Testis (tissue), 3 donors: ENCODE measurements around the gene CDK4. TPM values are rescaled to one million over a fixed set of nuclear protein-coding genes. Genes with fewer than 3 reads are reported as not detected.
"Not testable (repeated sequence)": the region's sequence is repeated elsewhere in the genome, so short reads cannot be mapped to it uniquely, and the experiment has no call there.

ENCODE experiments used
- DNase-seq: peaks from one replicate; pipeline ENCODE4 v3.0.0-alpha.2; 2019
- H3K27ac ChIP-seq, 2 donors: fragments of 200-600 bp; sonication (generic); one replicate each; pipeline ENCODE4 v1.5.1; 2019
- H3K27me3 ChIP-seq: fragments of 200-600 bp; sonication (generic); one replicate; pipeline ENCODE4 v1.5.1; 2019
- H3K36me3 ChIP-seq: fragments of 200-600 bp; sonication (generic); one replicate; pipeline ENCODE4 v1.5.1; 2017; ENCODE audit warnings: low read depth; ENCODE audit errors: missing control alignments
- H3K4me1 ChIP-seq: fragments of 200-600 bp; sonication (generic); one replicate; pipeline ENCODE4 v1.5.1; 2019
- H3K4me3 ChIP-seq, 2 donors: fragments of 200-600 bp; sonication (generic); one replicate each; pipeline ENCODE4 v1.5.1; 2017 to 2019
- H3K9me3 ChIP-seq: fragments of 200-600 bp; sonication (generic); one replicate; pipeline ENCODE4 v1.5.1; 2017
- CTCF ChIP-seq, 3 experiments: fragments of 450-650 bp in 2 of 3; fragments of 200-600 bp in 1 of 3; sonication (generic) in 1 of 3; IDR thresholded peaks; one replicate each; pipeline ENCODE4 v1.5.1; 2016 to 2019; ENCODE audit warnings: antibody characterized with exemption in 3 of 3, mild to moderate bottlenecking in 2 of 3, moderate library complexity in 1 of 3
- POLR2A ChIP-seq: fragments of 450-650 bp; IDR thresholded peaks from one replicate; pipeline ENCODE4 v1.6.1; 2017; ENCODE audit warnings: antibody characterized with exemption, mild to moderate bottlenecking, moderate library complexity
- WGBS, 2 donors: methylation state at CpG; one replicate each; pipeline ENCODE4 v1.1.5; 2018; 5-methylcytosine and 5-hydroxymethylcytosine counted together
- intact Hi-C: fragments of 100-400 bp; cut with DNase I; formaldehyde crosslinking; loops from one replicate; pipeline ENCODE4 v1.15.1; 2023; ENCODE audit warnings: low total_unique reads
- polyA plus RNA-seq: library from polyadenylated mRNA; stranded (reverse); fragments of 350-450 nt; fragmentation: Illumina TruSeq; extraction: RNeasy Lipid Tissue Mini Kit (QIAGEN cat#74804); gene quantifications from one replicate; pipeline ENCODE4 v1.2.3, GENCODE V29; 2014; ENCODE audit warnings: low read depth, low replicate concordance; ENCODE audit not compliant: insufficient read depth
- total RNA-seq, 2 donors: library from RNA; depleted of rRNA; stranded (reverse); fragments of >200 nt; gene quantifications; one replicate each; pipeline ENCODE4 v1.2.3, GENCODE V29; 2016

Gene CDK4
- total and polyA plus RNA-seq, 3 donors from 2014 or later, result 47.0 to 73.5 (median 64.4) TPM

- 94 to 96% methylated on average over 5 of the region's 5 CpGs for WGBS, 2 donors
Observed at GRCh38 chr12:57717131-57717530, 35.0 kb downstream of the CDK4 start.

GRCh38 chr12:57716305-57716704, 35.8 kb downstream of the CDK4 start:
- no peaks in the 10 kb centered on the region for H3K9me3 ChIP-seq
- no peaks in the 10 kb centered on the region for H3K4me1 ChIP-seq
- no peak overlapping the region for H3K27ac ChIP-seq
- intact Hi-C loops, result no loop called here
- no peak overlapping the region for H3K4me3 ChIP-seq
- WGBS, 2 donors, result 94 to 97% methylated on average over 4 of the region's 4 CpGs
- H3K27me3 ChIP-seq, result no peaks in the 10 kb centered on the region
- no peaks in the 10 kb centered on the region for H3K36me3 ChIP-seq
- no peak for DNase-seq
- TF ChIP-seq CTCF (IDR thresholded peaks at IDR 0.05), result no peak
- TF ChIP-seq POLR2A, result no peak

More at GRCh38 chr12:57717131-57717530, 35.0 kb downstream of the CDK4 start:
- DNase-seq, result no peak
- TF ChIP-seq CTCF (IDR thresholded peaks at IDR 0.05) (no peak), POLR2A (no peak)
- no peaks in the 10 kb centered on the region for H3K4me1 ChIP-seq
- H3K36me3 ChIP-seq, result no peaks in the 10 kb centered on the region
- no peaks in the 10 kb centered on the region for H3K9me3 ChIP-seq
- no peak overlapping the region for H3K4me3 ChIP-seq
- H3K27me3 ChIP-seq, result no peaks in the 10 kb centered on the region
- intact Hi-C loops, result no loop called here
- no peak overlapping the region for H3K27ac ChIP-seq

- H3K27me3 ChIP-seq, result no peaks in the 10 kb centered on the region
- no peaks in the 10 kb centered on the region for H3K4me1 ChIP-seq
- no peak overlapping the region for H3K27ac ChIP-seq
- no peaks in the 10 kb centered on the region for H3K9me3 ChIP-seq
- no peaks in the 10 kb centered on the region for H3K36me3 ChIP-seq
- no peak for TF ChIP-seq POLR2A
- TF ChIP-seq CTCF (IDR thresholded peaks at IDR 0.05), result no peak
- no peak for DNase-seq
- WGBS, 2 donors, result 95% methylated on average over 12 of the region's 12 CpGs
- intact Hi-C loops, result no loop called here
- H3K4me3 ChIP-seq, result no peak overlapping the region
Observed at GRCh38 chr12:57715786-57716185, 36.3 kb downstream of the CDK4 start.

GRCh38 chr12:57715036-57715748, 36.9 kb downstream of the CDK4 start:
- H3K4me1 ChIP-seq, H3K27me3 ChIP-seq, H3K4me3 ChIP-seq, H3K9me3 ChIP-seq, H3K27ac ChIP-seq, H3K36me3 ChIP-seq, intact Hi-C loops, DNase-seq: not testable (repeated sequence)
- WGBS, 2 donors, result 89 to 96% methylated on average over 6 of the region's 6 CpGs

GRCh38 chr12:57713209-57713608, 38.9 kb downstream of the CDK4 start:
- DNase-seq, result no peak
- TF ChIP-seq POLR2A (no peak), CTCF (IDR thresholded peaks at IDR 0.05) (no peak)
- no peaks in the 10 kb centered on the region for H3K36me3 ChIP-seq
- H3K27ac ChIP-seq, result no peak overlapping the region
- intact Hi-C loops, result no loop called here
- no peaks in the 10 kb centered on the region for H3K4me1 ChIP-seq
- no peak overlapping the region for H3K4me3 ChIP-seq
- WGBS, 2 donors, result 89 to 93% methylated on average over 5 of the region's 5 CpGs
- no peaks in the 10 kb centered on the region for H3K27me3 ChIP-seq
- no peaks in the 10 kb centered on the region for H3K9me3 ChIP-seq
